ENCODE data around the gene NCOR1.

Gene NCOR1

DNA sequence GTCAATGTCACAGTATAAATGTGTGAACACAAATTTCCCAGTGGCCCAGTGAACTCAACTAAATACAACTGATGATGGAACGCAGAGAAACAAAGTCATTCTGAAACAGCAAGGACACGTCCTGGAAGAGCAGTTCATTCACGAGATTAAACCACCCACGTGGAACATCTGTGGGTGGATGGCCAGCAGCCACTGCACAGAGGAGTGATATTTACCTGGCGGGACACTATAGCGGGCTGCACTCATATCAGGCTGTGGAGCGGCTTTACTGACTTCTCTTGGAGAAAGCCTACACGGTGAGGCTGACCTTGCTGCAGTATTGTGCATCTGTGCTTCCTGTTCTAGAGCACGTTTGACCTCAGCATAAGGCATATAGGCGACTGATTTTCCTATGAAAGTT, 128.4 kb downstream of the NCOR1 start:
- H3K4me2 ChIP-seq (ENCODE audit: low read length), result no peak overlapping the region
- H3K4ac ChIP-seq (ENCODE audit: low read depth, low read length), result no peak overlapping the region
- H3K14ac ChIP-seq (ENCODE audit: low read length), result no peak overlapping the region
- no CpG with 5 or more reads among the region's 10 CpGs for WGBS (ENCODE audit: extremely low coverage, insufficient coverage, insufficient read length)
- H3K9me3 ChIP-seq (ENCODE audit: insufficient read depth, low read depth, low read length), result no peaks in the 10 kb centered on the region
- DNase-seq, result no peak
- H2BK120ac ChIP-seq (ENCODE audit: insufficient read depth, low read length, poor library complexity), result no peak overlapping the region
- H2BK5ac ChIP-seq (ENCODE audit: low read depth, low read length, poor library complexity), result no peak overlapping the region
- H4K91ac ChIP-seq (ENCODE audit: low read depth, low read length), result no peak overlapping the region
- H3K4me1 ChIP-seq (ENCODE audit: control insufficient read depth in 1 of 2, insufficient read depth in 2 of 2, low read length in 2 of 2), result no peaks in the 10 kb centered on the region
- no peak overlapping the region for H3K23ac ChIP-seq (ENCODE audit: low read length)
- no peak overlapping the region for H3K4me3 ChIP-seq (ENCODE audit: low read depth, low read length)
- H3K27ac ChIP-seq (ENCODE audit: low read depth, low read length), result no peak overlapping the region
- H3K79me2 ChIP-seq (ENCODE audit: control insufficient read depth, insufficient read depth, low read length, poor library complexity), result no peaks in the 10 kb centered on the region
- H4K12ac ChIP-seq (ENCODE audit: low read depth, low read length), result no peak overlapping the region
- no peaks in the 10 kb centered on the region for H3K27me3 ChIP-seq (ENCODE audit: insufficient read depth, low read length)
- H2BK12ac ChIP-seq (ENCODE audit: low read length), result no peak overlapping the region
- H3K79me1 ChIP-seq (ENCODE audit: low read length), result no peaks in the 10 kb centered on the region
- peaks cover 2 to 5% of the 10 kb centered on the region in 2 experiments for H3K36me3 ChIP-seq (ENCODE audit: control insufficient read depth in 1 of 2, insufficient read depth in 2 of 2, low read length in 2 of 2)
- no peak overlapping the region for H2AFZ ChIP-seq (ENCODE audit: insufficient read depth, low read length, poor library complexity)
- no peak overlapping the region for H3K18ac ChIP-seq (ENCODE audit: low read length)
- H4K8ac ChIP-seq (ENCODE audit: low read depth, low read length), result no peak overlapping the region
- H3K9ac ChIP-seq (ENCODE audit: low read length), result no peak overlapping the region
- H2AK5ac ChIP-seq (ENCODE audit: low read length), result no peak overlapping the region

DNA sequence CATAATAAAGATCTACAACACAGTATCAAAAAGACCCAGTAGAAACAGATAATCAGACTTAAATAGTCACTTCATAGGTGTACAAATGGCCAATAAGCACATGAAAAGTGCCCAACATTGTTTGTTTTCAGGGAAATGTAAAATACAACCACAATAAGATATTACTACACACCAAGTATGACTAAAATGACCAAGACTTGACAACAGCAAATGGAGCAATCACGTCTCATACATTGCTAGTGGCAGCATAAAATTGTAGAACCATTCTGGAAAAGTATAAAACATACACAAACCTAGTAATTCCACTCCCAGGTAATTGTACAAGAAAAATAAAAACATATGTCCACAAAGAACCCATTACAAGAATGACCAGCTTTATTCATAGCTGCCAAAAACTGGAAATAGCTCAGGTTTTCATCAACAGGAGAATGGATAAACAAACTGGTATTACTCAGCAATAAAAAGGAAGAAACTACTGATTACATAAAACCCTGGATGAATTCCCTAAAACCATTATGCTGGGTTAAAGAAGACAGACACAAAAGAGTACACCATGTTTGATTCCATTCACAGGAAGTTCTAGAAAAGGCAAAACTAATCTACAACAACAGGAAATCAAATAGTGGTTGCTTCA, 130.2 kb downstream of the NCOR1 start:
- no peak for DNase-seq
- WGBS (ENCODE audit: extremely low coverage, insufficient coverage, insufficient read length), result no CpG with 5 or more reads among the region's 1 CpG

DNA sequence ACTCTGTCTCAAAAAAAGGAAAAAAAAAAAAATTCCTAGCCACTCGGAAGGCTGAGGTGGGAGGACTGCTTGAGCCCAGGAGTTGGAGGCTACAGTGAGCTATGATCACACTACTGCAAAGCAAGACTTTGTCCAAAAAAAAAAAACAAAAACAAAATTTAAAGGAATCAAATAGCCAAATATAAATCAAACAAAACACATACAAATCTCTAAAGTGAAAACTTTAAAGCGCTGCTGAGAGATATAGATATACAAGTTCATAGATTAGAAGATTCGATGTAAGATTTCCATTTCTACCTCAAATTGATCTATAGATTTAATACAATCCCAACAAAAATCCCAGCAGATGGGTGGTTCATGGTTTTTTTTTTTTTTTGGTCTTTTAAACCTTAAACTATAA, 132.1 kb downstream of the NCOR1 start:
- H4K91ac ChIP-seq (ENCODE audit: low read depth, low read length), result no peak overlapping the region
- H4K8ac ChIP-seq (ENCODE audit: low read depth, low read length), result no peak overlapping the region
- H3K4me2 ChIP-seq (ENCODE audit: low read length), result no peak overlapping the region
- no peaks in the 10 kb centered on the region for H3K9me3 ChIP-seq (ENCODE audit: insufficient read depth, low read depth, low read length)
- H3K79me1 ChIP-seq (ENCODE audit: low read length), result no peaks in the 10 kb centered on the region
- DNase-seq, result no peak
- H2BK5ac ChIP-seq (ENCODE audit: low read depth, low read length, poor library complexity), result no peak overlapping the region
- no peak overlapping the region for H3K27ac ChIP-seq (ENCODE audit: low read depth, low read length)
- no peak overlapping the region for H2AFZ ChIP-seq (ENCODE audit: insufficient read depth, low read length, poor library complexity)
- H2AK5ac ChIP-seq (ENCODE audit: low read length), result no peak overlapping the region
- no peaks in the 10 kb centered on the region for H3K27me3 ChIP-seq (ENCODE audit: insufficient read depth, low read length)
- H4K12ac ChIP-seq (ENCODE audit: low read depth, low read length), result no peak overlapping the region
- no peak overlapping the region for H3K4me3 ChIP-seq (ENCODE audit: low read depth, low read length)
- no peak overlapping the region for H3K18ac ChIP-seq (ENCODE audit: low read length)
- no peak overlapping the region for H3K4ac ChIP-seq (ENCODE audit: low read depth, low read length)
- H3K79me2 ChIP-seq (ENCODE audit: control insufficient read depth, insufficient read depth, low read length, poor library complexity), result no peaks in the 10 kb centered on the region
- peaks cover 4 to 14% of the 10 kb centered on the region in 2 experiments for H3K36me3 ChIP-seq (ENCODE audit: control insufficient read depth in 1 of 2, insufficient read depth in 2 of 2, low read length in 2 of 2)
- no peaks in the 10 kb centered on the region for H3K4me1 ChIP-seq (ENCODE audit: control insufficient read depth in 1 of 2, insufficient read depth in 2 of 2, low read length in 2 of 2)
- no CpG with 5 or more reads among the region's 3 CpGs for WGBS (ENCODE audit: extremely low coverage, insufficient coverage, insufficient read length)
- H2BK120ac ChIP-seq (ENCODE audit: insufficient read depth, low read length, poor library complexity), result no peak overlapping the region
- H3K23ac ChIP-seq (ENCODE audit: low read length), result no peak overlapping the region
- no peak overlapping the region for H3K9ac ChIP-seq (ENCODE audit: low read length)
- no peak overlapping the region for H3K14ac ChIP-seq (ENCODE audit: low read length)
- H2BK12ac ChIP-seq (ENCODE audit: low read length), result no peak overlapping the region

More for the DNA sequence above, 130.2 kb downstream of the NCOR1 start:
- H2BK5ac ChIP-seq (ENCODE audit: low read depth, low read length, poor library complexity), result no peak overlapping the region
- no peaks in the 10 kb centered on the region for H3K79me2 ChIP-seq (ENCODE audit: control insufficient read depth, insufficient read depth, low read length, poor library complexity)
- no peak overlapping the region for H2BK12ac ChIP-seq (ENCODE audit: low read length)
- no peak overlapping the region for H3K23ac ChIP-seq (ENCODE audit: low read length)
- H3K4me1 ChIP-seq (ENCODE audit: control insufficient read depth in 1 of 2, insufficient read depth in 2 of 2, low read length in 2 of 2), result no peaks in the 10 kb centered on the region
- H3K36me3 ChIP-seq (ENCODE audit: control insufficient read depth in 1 of 2, insufficient read depth in 2 of 2, low read length in 2 of 2), result peaks cover 2 to 10% of the 10 kb centered on the region in 2 experiments
- H3K27ac ChIP-seq (ENCODE audit: low read depth, low read length), result no peak overlapping the region
- H3K9ac ChIP-seq (ENCODE audit: low read length), result no peak overlapping the region
- H3K14ac ChIP-seq (ENCODE audit: low read length), result no peak overlapping the region
- no peak overlapping the region for H3K4me3 ChIP-seq (ENCODE audit: low read depth, low read length)
- H2AK5ac ChIP-seq (ENCODE audit: low read length), result no peak overlapping the region
- H3K4ac ChIP-seq (ENCODE audit: low read depth, low read length), result no peak overlapping the region
- H4K12ac ChIP-seq (ENCODE audit: low read depth, low read length), result no peak overlapping the region
- H3K27me3 ChIP-seq (ENCODE audit: insufficient read depth, low read length), result no peaks in the 10 kb centered on the region
- H4K8ac ChIP-seq (ENCODE audit: low read depth, low read length), result no peak overlapping the region
- no peaks in the 10 kb centered on the region for H3K79me1 ChIP-seq (ENCODE audit: low read length)
- H3K4me2 ChIP-seq (ENCODE audit: low read length), result no peak overlapping the region
- no peak overlapping the region for H2AFZ ChIP-seq (ENCODE audit: insufficient read depth, low read length, poor library complexity)
- no peak overlapping the region for H2BK120ac ChIP-seq (ENCODE audit: insufficient read depth, low read length, poor library complexity)
- H3K9me3 ChIP-seq (ENCODE audit: insufficient read depth, low read depth, low read length), result no peaks in the 10 kb centered on the region
- no peak overlapping the region for H3K18ac ChIP-seq (ENCODE audit: low read length)
- no peak overlapping the region for H4K91ac ChIP-seq (ENCODE audit: low read depth, low read length)

- Histone ChIP-seq H3K4me3 (ENCODE audit: low read depth, low read length) (no peak overlapping the region), H3K18ac (ENCODE audit: low read length) (no peak overlapping the region), H3K27me3 (ENCODE audit: insufficient read depth, low read length) (no peaks in the 10 kb centered on the region), H4K8ac (ENCODE audit: low read depth, low read length) (no peak overlapping the region), H3K9me3 (ENCODE audit: insufficient read depth, low read depth, low read length) (no peaks in the 10 kb centered on the region), H2BK120ac (ENCODE audit: insufficient read depth, low read length, poor library complexity) (no peak overlapping the region), H3K36me3 (ENCODE audit: control insufficient read depth in 1 of 2, insufficient read depth in 2 of 2, low read length in 2 of 2) (peaks cover 2 to 15% of the 10 kb centered on the region in 2 experiments), H4K91ac (ENCODE audit: low read depth, low read length) (no peak overlapping the region), H3K4ac (ENCODE audit: low read depth, low read length) (no peak overlapping the region), H3K79me2 (ENCODE audit: control insufficient read depth, insufficient read depth, low read length, poor library complexity) (no peaks in the 10 kb centered on the region), H2BK5ac (ENCODE audit: low read depth, low read length, poor library complexity) (no peak overlapping the region), H3K9ac (ENCODE audit: low read length) (no peak overlapping the region), H4K12ac (ENCODE audit: low read depth, low read length) (no peak overlapping the region), H3K14ac (ENCODE audit: low read length) (no peak overlapping the region), H2BK12ac (ENCODE audit: low read length) (no peak overlapping the region), H3K4me1 (ENCODE audit: control insufficient read depth in 1 of 2, insufficient read depth in 2 of 2, low read length in 2 of 2) (no peaks in the 10 kb centered on the region), H3K23ac (ENCODE audit: low read length) (no peak overlapping the region), H3K4me2 (ENCODE audit: low read length) (no peak overlapping the region), H3K79me1 (ENCODE audit: low read length) (no peaks in the 10 kb centered on the region), H2AFZ (ENCODE audit: insufficient read depth, low read length, poor library complexity) (no peak overlapping the region), H2AK5ac (ENCODE audit: low read length) (no peak overlapping the region), H3K27ac (ENCODE audit: low read depth, low read length) (no peak overlapping the region)
- no peak for DNase-seq
- WGBS (ENCODE audit: extremely low coverage, insufficient coverage, insufficient read length), result no CpG with 5 or more reads among the region's 1 CpG
These were observed 133.7 kb downstream of the NCOR1 start for GRCh38 chr17:16081507-16082087.
